Measurements from ENCODE around the gene RPTN.
A peak's percentile ranks its signal among the peaks of the same experiment; 100 is the strongest.

Gene RPTN

GRCh38 chr1:152109231-152109997, 49.6 kb downstream of the RPTN start:
- peak overlapping the region; percentile 42 for H3K4me3 ChIP-seq (replicated peaks; ENCODE audit: insufficient read depth, low read length)
- H3K27ac ChIP-seq (replicated peaks), result no peak overlapping the region
- DNase-seq (ENCODE audit: low read depth in 1 of 2, low spot score in 1 of 2), result peak in 1 of 2 experiments; percentile 48
- H3K27me3 ChIP-seq (ENCODE audit: insufficient read depth, poor library complexity, severe bottlenecking), result peaks cover 49% of the 10 kb centered on the region
- no peak for TF ChIP-seq GABPA (IDR thresholded peaks at IDR 0.05; ENCODE audit: low read depth)
- no peak for TF ChIP-seq CTCF (IDR thresholded peaks at IDR 0.05; ENCODE audit: insufficient read depth, low read length)
- no peak for TF ChIP-seq POLR2AphosphoS5 (IDR thresholded peaks at IDR 0.05; ENCODE audit: low read depth)
- TF ChIP-seq REST (IDR thresholded peaks at IDR 0.05; ENCODE audit: insufficient replicate concordance, low read depth), result no peak
- no peak for TF ChIP-seq SPI1 (IDR thresholded peaks at IDR 0.05; ENCODE audit: borderline replicate concordance, low read depth)

GRCh38 chr1:152108882-152109222, 50.2 kb downstream of the RPTN start:
- H3K4me3 ChIP-seq (replicated peaks; ENCODE audit: insufficient read depth, low read length), result no peak overlapping the region
- H3K27ac ChIP-seq (replicated peaks), result no peak overlapping the region
- TF ChIP-seq REST (IDR thresholded peaks at IDR 0.05; ENCODE audit: insufficient replicate concordance, low read depth), result no peak
- no peak for TF ChIP-seq CTCF (IDR thresholded peaks at IDR 0.05; ENCODE audit: insufficient read depth, low read length)
- no peak for TF ChIP-seq POLR2AphosphoS5 (IDR thresholded peaks at IDR 0.05; ENCODE audit: low read depth)
- no peak for TF ChIP-seq SPI1 (IDR thresholded peaks at IDR 0.05; ENCODE audit: borderline replicate concordance, low read depth)
- TF ChIP-seq GABPA (IDR thresholded peaks at IDR 0.05; ENCODE audit: low read depth), result no peak
- H3K27me3 ChIP-seq (ENCODE audit: insufficient read depth, poor library complexity, severe bottlenecking), result peaks cover 44% of the 10 kb centered on the region
- peak in 1 of 2 experiments; percentile 1 for DNase-seq (ENCODE audit: low read depth in 1 of 2, low spot score in 1 of 2)

- H3K27me3 ChIP-seq (ENCODE audit: insufficient read depth, poor library complexity, severe bottlenecking), result peaks cover 38% of the 10 kb centered on the region
- no peak overlapping the region for H3K27ac ChIP-seq (replicated peaks)
- peak; percentile 82 for TF ChIP-seq POLR2AphosphoS5 (IDR thresholded peaks at IDR 0.05; ENCODE audit: low read depth)
- no peak for TF ChIP-seq CTCF (IDR thresholded peaks at IDR 0.05; ENCODE audit: insufficient read depth, low read length)
- TF ChIP-seq GABPA (IDR thresholded peaks at IDR 0.05; ENCODE audit: low read depth), result no peak
- TF ChIP-seq REST (IDR thresholded peaks at IDR 0.05; ENCODE audit: insufficient replicate concordance, low read depth), result no peak
- TF ChIP-seq SPI1 (IDR thresholded peaks at IDR 0.05; ENCODE audit: borderline replicate concordance, low read depth), result no peak
- DNase-seq (ENCODE audit: low read depth in 1 of 2, low spot score in 1 of 2), result peak; percentile 17 to 60
- peak overlapping the region; percentile 19 for H3K4me3 ChIP-seq (replicated peaks; ENCODE audit: insufficient read depth, low read length)
These were observed 50.8 kb downstream of the RPTN start for GRCh38 chr1:152107984-152108881.

Measured in HL-60 (cell line).